ENCODE results near the gene LAPTM4A.

The LAPTM4A gene

DNA sequence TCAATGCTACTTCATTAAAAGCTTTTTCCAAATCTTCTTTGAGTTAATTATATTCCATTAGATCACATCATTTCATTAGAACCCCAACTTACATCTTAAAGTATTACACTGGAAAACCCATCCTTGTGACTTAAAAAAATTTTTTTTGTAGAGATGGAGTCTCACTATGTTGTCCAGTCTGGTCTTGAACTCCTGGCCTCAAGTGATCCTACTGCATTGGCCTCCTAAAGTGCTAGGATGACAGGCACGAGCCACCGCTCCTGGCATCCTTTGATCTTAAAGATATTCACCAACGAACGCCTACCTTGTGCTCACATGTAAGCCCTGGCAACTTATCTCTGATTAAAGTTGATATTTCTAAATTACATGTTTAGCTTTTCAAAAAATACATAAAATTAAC, 6.7 kb downstream of the LAPTM4A start:
- Histone ChIP-seq H3K27me3 (replicated peaks; ENCODE audit: control insufficient read depth, insufficient read depth, low read length) (no peaks in the 10 kb centered on the region), H3K4me3 (replicated peaks; ENCODE audit: low read depth, low read length) (no peak overlapping the region), H3K36me3 (ENCODE audit: control insufficient read depth, insufficient read depth, low read length) (peaks cover 3% of the 10 kb centered on the region)
- no peak for TF ChIP-seq CTCF (IDR thresholded peaks at IDR 0.05; ENCODE audit: insufficient read depth, low read length, poor library complexity, severe bottlenecking)
- DNase-seq (ENCODE audit: extremely low read depth, insufficient read length), result no peak

DNA sequence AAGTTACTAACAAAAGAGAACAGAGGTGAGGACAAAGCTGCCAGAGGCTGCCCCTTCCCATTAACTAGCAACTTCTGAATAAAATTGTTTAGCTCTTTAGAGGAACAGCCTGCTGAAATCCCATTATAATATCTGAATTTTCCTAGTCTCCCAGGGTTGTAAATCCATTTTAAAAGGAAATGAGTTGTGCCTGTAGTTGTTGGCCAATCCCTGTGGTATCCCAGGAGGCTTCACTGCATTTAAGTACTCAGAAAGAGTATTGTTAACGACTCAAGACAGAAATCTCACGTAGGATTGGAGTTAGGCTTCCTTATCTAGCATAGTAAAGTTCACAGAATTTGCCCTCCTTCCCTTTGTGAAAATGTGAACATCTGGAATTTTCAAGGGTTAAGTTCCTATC, 8.9 kb downstream of the LAPTM4A start:
- DNase-seq (ENCODE audit: extremely low read depth, insufficient read length), result no peak
- no peaks in the 10 kb centered on the region for H3K27me3 ChIP-seq (replicated peaks; ENCODE audit: control insufficient read depth, insufficient read depth, low read length)
- no peak for TF ChIP-seq CTCF (IDR thresholded peaks at IDR 0.05; ENCODE audit: insufficient read depth, low read length, poor library complexity, severe bottlenecking)
- H3K36me3 ChIP-seq (ENCODE audit: control insufficient read depth, insufficient read depth, low read length), result peaks cover 6% of the 10 kb centered on the region
- H3K4me3 ChIP-seq (replicated peaks; ENCODE audit: low read depth, low read length), result no peak overlapping the region

DNA sequence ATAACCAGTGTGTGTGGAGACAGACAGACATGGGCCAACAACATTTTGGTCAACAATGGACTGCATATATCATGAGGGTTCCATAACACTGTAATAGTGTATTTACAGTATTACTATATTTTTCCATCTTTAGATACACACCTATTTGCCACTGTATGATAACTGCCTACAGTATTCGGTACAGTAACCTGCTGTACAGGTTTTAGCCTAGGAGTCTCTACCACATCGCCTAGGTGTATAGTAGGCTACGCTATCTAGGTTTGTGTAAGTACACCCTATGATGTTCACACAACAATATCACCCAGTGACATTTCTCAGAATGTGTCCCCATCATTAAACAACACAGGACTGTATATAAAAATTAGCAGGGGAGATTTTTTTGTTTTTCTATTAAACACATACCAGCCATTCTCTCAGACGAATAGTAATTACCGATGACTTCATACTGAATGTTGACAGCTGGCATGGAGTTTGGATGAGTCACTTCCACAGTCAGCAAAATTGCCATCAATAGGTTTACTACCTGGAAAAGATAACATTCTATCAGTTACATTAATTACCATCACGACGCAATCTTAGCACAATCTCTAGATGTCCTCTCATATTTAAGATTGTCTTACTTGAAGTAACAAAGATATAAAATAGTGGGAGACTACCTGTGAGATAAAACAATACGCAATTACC, 10.8 kb downstream of the LAPTM4A start:
- no peak for TF ChIP-seq CTCF (IDR thresholded peaks at IDR 0.05; ENCODE audit: insufficient read depth, low read length, poor library complexity, severe bottlenecking)
- peaks cover 8% of the 10 kb centered on the region for H3K36me3 ChIP-seq (ENCODE audit: control insufficient read depth, insufficient read depth, low read length)
- DNase-seq (ENCODE audit: extremely low read depth, insufficient read length), result no peak
- no peak overlapping the region for H3K4me3 ChIP-seq (replicated peaks; ENCODE audit: low read depth, low read length)
- H3K27me3 ChIP-seq (replicated peaks; ENCODE audit: control insufficient read depth, insufficient read depth, low read length), result no peaks in the 10 kb centered on the region

DNA sequence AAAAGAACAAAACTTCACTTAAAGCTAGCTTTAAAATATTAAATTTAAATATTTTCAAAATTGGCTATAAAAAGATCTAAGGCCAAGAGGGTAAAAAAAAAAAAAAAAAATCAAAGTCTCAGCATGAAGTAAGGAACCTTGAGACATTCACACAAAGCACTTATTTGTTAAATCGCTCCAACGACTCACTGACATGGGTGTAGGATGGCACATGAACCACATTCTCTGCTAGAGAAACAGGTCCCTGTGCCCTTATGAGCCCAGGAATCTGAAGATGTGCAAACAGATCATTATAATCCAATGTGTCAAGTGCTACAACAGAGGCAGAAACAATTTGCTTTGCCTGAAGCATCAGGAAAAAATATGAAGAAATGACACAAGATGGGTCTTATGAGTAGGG, 13.8 kb downstream of the LAPTM4A start:
- no peak for TF ChIP-seq CTCF (IDR thresholded peaks at IDR 0.05; ENCODE audit: insufficient read depth, low read length, poor library complexity, severe bottlenecking)

DNA sequence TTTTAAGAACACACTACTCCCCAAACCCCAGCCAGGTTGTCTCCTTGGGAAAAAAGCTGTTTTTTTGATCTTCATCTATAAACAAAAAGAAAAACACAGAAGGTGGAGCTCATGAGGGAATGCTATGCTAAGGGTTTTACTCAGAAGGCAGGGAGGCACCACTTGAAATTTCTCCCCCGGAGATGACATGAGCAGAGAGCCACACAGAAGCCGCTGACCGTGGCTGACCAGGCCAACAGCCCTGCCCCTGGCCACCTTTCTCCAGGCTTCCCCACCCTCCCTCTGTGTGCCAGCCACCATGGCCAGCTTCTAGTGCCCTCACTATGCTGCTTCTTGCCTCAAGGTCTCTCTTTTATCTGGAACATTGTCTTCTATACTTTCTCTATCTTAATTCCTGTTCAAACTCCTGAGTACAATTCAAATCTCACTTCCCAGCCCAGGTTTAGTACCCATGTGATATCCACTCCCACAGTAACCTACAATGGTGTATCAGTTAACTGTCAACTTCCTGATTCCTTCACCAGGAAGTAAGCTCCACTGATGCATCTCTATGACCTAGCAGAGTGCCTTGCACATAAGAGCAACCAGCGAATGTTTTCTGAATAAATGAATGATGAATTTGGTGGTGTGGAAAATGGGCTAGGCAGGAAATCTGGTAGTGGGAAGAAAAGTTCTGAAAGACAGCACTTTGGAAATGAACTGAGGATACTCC, 15.3 kb downstream of the LAPTM4A start:
- no peaks in the 10 kb centered on the region for H3K27me3 ChIP-seq (replicated peaks; ENCODE audit: control insufficient read depth, insufficient read depth, low read length)
- TF ChIP-seq CTCF (IDR thresholded peaks at IDR 0.05; ENCODE audit: insufficient read depth, low read length, poor library complexity, severe bottlenecking), result no peak
- H3K4me3 ChIP-seq (replicated peaks; ENCODE audit: low read depth, low read length), result no peak overlapping the region
- no peak for DNase-seq (ENCODE audit: extremely low read depth, insufficient read length)
- peaks cover 16% of the 10 kb centered on the region for H3K36me3 ChIP-seq (ENCODE audit: control insufficient read depth, insufficient read depth, low read length)

More for the DNA sequence above, 13.8 kb downstream of the LAPTM4A start:
- no peak overlapping the region for H3K4me3 ChIP-seq (replicated peaks; ENCODE audit: low read depth, low read length)
- DNase-seq (ENCODE audit: extremely low read depth, insufficient read length), result no peak
- no peaks in the 10 kb centered on the region for H3K27me3 ChIP-seq (replicated peaks; ENCODE audit: control insufficient read depth, insufficient read depth, low read length)
- H3K36me3 ChIP-seq (ENCODE audit: control insufficient read depth, insufficient read depth, low read length), result peaks cover 16% of the 10 kb centered on the region

Data from GM06990 (cell line).